T follicular helper cell (primary cell): ENCODE results near the gene TIMM44.

Experiments used
- DNase-seq: peaks from one replicate; pipeline ENCODE4 v3.0.0-alpha.2; 2020; ENCODE audit warnings: low read depth

TIMM44 gene

GRCh38 chr19:7914099-7914498, 29.4 kb downstream of the TIMM44 start:
- no peak for DNase-seq

GRCh38 chr19:7913652-7914051, 29.8 kb downstream of the TIMM44 start:
- no peak for DNase-seq

GRCh38 chr19:7912697-7913564, 30.5 kb downstream of the TIMM44 start:
- DNase-seq = no peak

- no peak for DNase-seq
These were observed 31.2 kb downstream of the TIMM44 start for GRCh38 chr19:7912144-7912696.

GRCh38 chr19:7911508-7912143, 31.8 kb downstream of the TIMM44 start:
- DNase-seq = no peak

GRCh38 chr19:7910321-7911161, 32.9 kb downstream of the TIMM44 start:
- DNase-seq = no peak

GRCh38 chr19:7909471-7910067, 33.9 kb downstream of the TIMM44 start:
- no peak for DNase-seq

GRCh38 chr19:7908742-7909461, 34.6 kb downstream of the TIMM44 start:
- DNase-seq = no peak

- no peak for DNase-seq
These were observed 35.3 kb downstream of the TIMM44 start for GRCh38 chr19:7908078-7908699.

- no peak for DNase-seq
These were observed 35.9 kb downstream of the TIMM44 start for GRCh38 chr19:7907544-7907943.

GRCh38 chr19:7907122-7907521, 36.3 kb downstream of the TIMM44 start:
- no peak for DNase-seq

- DNase-seq = no peak
These were observed 37.6 kb downstream of the TIMM44 start for GRCh38 chr19:7905859-7906258.

- no peak for DNase-seq
These were observed 38.2 kb downstream of the TIMM44 start for GRCh38 chr19:7905268-7905667.

GRCh38 chr19:7904074-7905020, 39.1 kb downstream of the TIMM44 start:
- peak; percentile 47 for DNase-seq

GRCh38 chr19:7903244-7904073, 40.0 kb downstream of the TIMM44 start, which contains the start of gene MAP2K7:
Gene MAP2K7 (plus strand): TSS chr19:7903877. CDS start chr19:7903945, 68 bp downstream.
- DNase-seq = peak; percentile 100

GRCh38 chr19:7902796-7903243, 40.6 kb downstream of the TIMM44 start:
- no peak for DNase-seq

GRCh38 chr19:7901337-7901736, 42.1 kb downstream of the TIMM44 start:
- DNase-seq = no peak

- no peak for DNase-seq
These were observed 42.5 kb downstream of the TIMM44 start for GRCh38 chr19:7900931-7901330.
